Measurements from ENCODE around the gene KLKB1. TPM values are rescaled to one million over a fixed set of nuclear protein-coding genes. Genes with fewer than 3 reads are reported as not detected.

Gene KLKB1
- polyA plus RNA-seq, 1 of the 3 experiments (the other 2 are of a cell fraction), result 0.12 TPM

DNA sequence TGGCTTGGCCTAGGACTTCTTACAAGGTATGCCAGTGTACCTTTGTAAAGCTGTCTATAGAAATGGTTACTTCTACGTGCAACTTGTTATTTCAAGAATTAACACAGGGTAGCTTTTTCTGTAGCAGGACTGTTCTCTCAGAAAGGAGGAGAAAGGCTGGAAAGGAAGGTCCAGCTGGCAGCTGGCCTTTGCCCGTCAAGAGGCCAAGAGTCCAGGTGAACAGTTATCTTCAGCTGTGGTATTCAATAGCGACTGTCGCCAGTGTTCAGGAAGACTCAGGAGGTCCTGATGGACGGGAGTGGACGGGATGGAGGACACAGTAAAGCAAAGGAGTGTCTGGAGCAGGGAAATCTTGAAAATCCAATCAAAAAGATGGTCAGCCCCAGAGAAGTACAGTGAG lies 31.2 kb upstream of the KLKB1 start:
- no peaks in the 10 kb centered on the region for H3K9me3 ChIP-seq
- no peaks in the 10 kb centered on the region for H4K20me1 ChIP-seq (ENCODE audit: insufficient read depth)
- peaks cover 7 to 35% of the 10 kb centered on the region in 2 experiments for H3K36me3 ChIP-seq (replicated peaks in 1 of 2; ENCODE audit: control insufficient read depth in 1 of 2, insufficient read depth in 2 of 2, low read length in 1 of 2)
- H3K9me2 ChIP-seq, result no peaks in the 10 kb centered on the region
- H3K9ac ChIP-seq, result no peak overlapping the region
- peaks cover 24% of the 10 kb centered on the region for H3K79me2 ChIP-seq (ENCODE audit: insufficient read depth)
- ChIA-PET CTCF (interaction anchor here (0.5 to 1.2 kb wide), 2 partner anchors 158 to 1121 kb away, joined by 3 read pairs; no protein-coding TSS in a partner anchor), POLR2A (no interaction called here)
- peaks cover 0 to 3% of the 10 kb centered on the region in 2 experiments; a peak in 2 of 4 replicates for H3K4me1 ChIP-seq (ENCODE audit: control insufficient read depth in 1 of 2, insufficient read depth in 2 of 2, low read depth in 1 of 2, low read length in 1 of 2)
- H3K27me3 ChIP-seq (ENCODE audit: insufficient read depth), result no peaks in the 10 kb centered on the region
- 93% methylated on average over 6 of the region's 6 CpGs for WGBS (ENCODE audit: low lambda C conversion rate)
- no peak overlapping the region for H2AFZ ChIP-seq (ENCODE audit: low read depth)
- no peak for TF ChIP-seq RAD21 (IDR thresholded peaks at IDR 0.05; ENCODE audit: low read length)
- no peak overlapping the region for H3K4me2 ChIP-seq
- H3K27ac ChIP-seq (ENCODE audit: low read depth in 2 of 2, low read length in 1 of 2), result no peak overlapping the region
- H3F3A ChIP-seq (replicated peaks; ENCODE audit: insufficient read depth), result peaks cover 11% of the 10 kb centered on the region
- no peak for DNase-seq
- H3K4me3 ChIP-seq (ENCODE audit: low read depth in 2 of 2, low read length in 1 of 2), result no peak overlapping the region

- CTCF ChIA-PET, result no interaction called here
- no peak overlapping the region for H2AFZ ChIP-seq (ENCODE audit: low read depth)
These were observed 26.8 kb upstream of the KLKB1 start for GRCh38 chr4:186200516-186200915.

GRCh38 chr4:186201010-186201409 lies 26.3 kb upstream of the KLKB1 start:
- no peak overlapping the region for H3K4me3 ChIP-seq (ENCODE audit: low read depth in 2 of 2, low read length in 1 of 2)
- H3K27ac ChIP-seq (ENCODE audit: low read depth in 2 of 2, low read length in 1 of 2), result no peak overlapping the region
- H3K36me3 ChIP-seq (replicated peaks in 1 of 2; ENCODE audit: control insufficient read depth in 1 of 2, insufficient read depth in 2 of 2, low read length in 1 of 2), result peaks cover 7 to 27% of the 10 kb centered on the region in 2 experiments
- H3K27me3 ChIP-seq (ENCODE audit: insufficient read depth), result no peaks in the 10 kb centered on the region
- peaks cover 28% of the 10 kb centered on the region for H3F3A ChIP-seq (replicated peaks; ENCODE audit: insufficient read depth)
- CTCF ChIA-PET, result no interaction called here
- H3K9me2 ChIP-seq, result no peaks in the 10 kb centered on the region
- no peaks in the 10 kb centered on the region for H3K9me3 ChIP-seq
- 93% methylated on average over 7 of the region's 7 CpGs for WGBS (ENCODE audit: low lambda C conversion rate)
- POLR2A ChIA-PET, result interaction anchor here (1.0 kb wide), 1 partner anchor 9 kb away, joined by 4 read pairs; the partner anchor contains the start of gene CYP4V2
- H3K79me2 ChIP-seq (ENCODE audit: insufficient read depth), result no peaks in the 10 kb centered on the region
- DNase-seq, result no peak
- peaks cover 0 to 4% of the 10 kb centered on the region in 2 experiments; a peak in 1 of 4 replicates for H3K4me1 ChIP-seq (ENCODE audit: control insufficient read depth in 1 of 2, insufficient read depth in 2 of 2, low read depth in 1 of 2, low read length in 1 of 2)
- H2AFZ ChIP-seq (ENCODE audit: low read depth), result no peak overlapping the region
- H3K4me2 ChIP-seq, result no peak overlapping the region
- no peaks in the 10 kb centered on the region for H4K20me1 ChIP-seq (ENCODE audit: insufficient read depth)
- H3K9ac ChIP-seq, result no peak overlapping the region
- TF ChIP-seq EZH2phosphoT487 (IDR thresholded peaks at IDR 0.05; ENCODE audit: borderline replicate concordance, low read depth), result no peak
- TF ChIP-seq POLR2AphosphoS5 (IDR thresholded peaks at IDR 0.05; ENCODE audit: low read depth, low read length), result no peak
- no peak for TF ChIP-seq USF1 (IDR thresholded peaks at IDR 0.05; ENCODE audit: borderline replicate concordance, low read depth)
- TF ChIP-seq FOXJ3 (CRISPR knock-in tag; IDR thresholded peaks at IDR 0.05), result no peak
- no peak for TF ChIP-seq NRF1 (IDR thresholded peaks at IDR 0.05; ENCODE audit: low read depth, low read length)
- TF ChIP-seq, protein P1, sequence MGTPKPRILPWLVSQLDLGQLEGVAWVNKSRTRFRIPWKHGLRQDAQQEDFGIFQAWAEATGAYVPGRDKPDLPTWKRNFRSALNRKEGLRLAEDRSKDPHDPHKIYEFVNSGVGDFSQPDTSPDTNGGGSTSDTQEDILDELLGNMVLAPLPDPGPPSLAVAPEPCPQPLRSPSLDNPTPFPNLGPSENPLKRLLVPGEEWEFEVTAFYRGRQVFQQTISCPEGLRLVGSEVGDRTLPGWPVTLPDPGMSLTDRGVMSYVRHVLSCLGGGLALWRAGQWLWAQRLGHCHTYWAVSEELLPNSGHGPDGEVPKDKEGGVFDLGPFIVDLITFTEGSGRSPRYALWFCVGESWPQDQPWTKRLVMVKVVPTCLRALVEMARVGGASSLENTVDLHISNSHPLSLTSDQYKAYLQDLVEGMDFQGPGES (IDR thresholded peaks at IDR 0.05; ENCODE audit: low read depth, low read length), result no peak
- TF ChIP-seq, protein P2, sequence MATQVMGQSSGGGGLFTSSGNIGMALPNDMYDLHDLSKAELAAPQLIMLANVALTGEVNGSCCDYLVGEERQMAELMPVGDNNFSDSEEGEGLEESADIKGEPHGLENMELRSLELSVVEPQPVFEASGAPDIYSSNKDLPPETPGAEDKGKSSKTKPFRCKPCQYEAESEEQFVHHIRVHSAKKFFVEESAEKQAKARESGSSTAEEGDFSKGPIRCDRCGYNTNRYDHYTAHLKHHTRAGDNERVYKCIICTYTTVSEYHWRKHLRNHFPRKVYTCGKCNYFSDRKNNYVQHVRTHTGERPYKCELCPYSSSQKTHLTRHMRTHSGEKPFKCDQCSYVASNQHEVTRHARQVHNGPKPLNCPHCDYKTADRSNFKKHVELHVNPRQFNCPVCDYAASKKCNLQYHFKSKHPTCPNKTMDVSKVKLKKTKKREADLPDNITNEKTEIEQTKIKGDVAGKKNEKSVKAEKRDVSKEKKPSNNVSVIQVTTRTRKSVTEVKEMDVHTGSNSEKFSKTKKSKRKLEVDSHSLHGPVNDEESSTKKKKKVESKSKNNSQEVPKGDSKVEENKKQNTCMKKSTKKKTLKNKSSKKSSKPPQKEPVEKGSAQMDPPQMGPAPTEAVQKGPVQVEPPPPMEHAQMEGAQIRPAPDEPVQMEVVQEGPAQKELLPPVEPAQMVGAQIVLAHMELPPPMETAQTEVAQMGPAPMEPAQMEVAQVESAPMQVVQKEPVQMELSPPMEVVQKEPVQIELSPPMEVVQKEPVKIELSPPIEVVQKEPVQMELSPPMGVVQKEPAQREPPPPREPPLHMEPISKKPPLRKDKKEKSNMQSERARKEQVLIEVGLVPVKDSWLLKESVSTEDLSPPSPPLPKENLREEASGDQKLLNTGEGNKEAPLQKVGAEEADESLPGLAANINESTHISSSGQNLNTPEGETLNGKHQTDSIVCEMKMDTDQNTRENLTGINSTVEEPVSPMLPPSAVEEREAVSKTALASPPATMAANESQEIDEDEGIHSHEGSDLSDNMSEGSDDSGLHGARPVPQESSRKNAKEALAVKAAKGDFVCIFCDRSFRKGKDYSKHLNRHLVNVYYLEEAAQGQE (IDR thresholded peaks at IDR 0.05; ENCODE audit: low read depth, low read length), result no peak
- TF ChIP-seq MEF2A (IDR thresholded peaks at IDR 0.05; ENCODE audit: borderline replicate concordance, low read depth), result no peak
- no peak for TF ChIP-seq TCF12 (IDR thresholded peaks at IDR 0.05)
- no peak for TF ChIP-seq JUND (IDR thresholded peaks at IDR 0.05)
- TF ChIP-seq TEAD4 (IDR thresholded peaks at IDR 0.05; ENCODE audit: borderline replicate concordance, insufficient read depth), result no peak
- TF ChIP-seq PBX3 (IDR thresholded peaks at IDR 0.05), result no peak
- TF ChIP-seq FOXM1 (IDR thresholded peaks at IDR 0.05; ENCODE audit: low read depth), result no peak
- no peak for TF ChIP-seq EP300 (IDR thresholded peaks at IDR 0.05; ENCODE audit: borderline replicate concordance in 1 of 2, low read depth in 1 of 2, low read length in 1 of 2)

More at GRCh38 chr4:186200516-186200915, 26.8 kb upstream of the KLKB1 start:
- H3K79me2 ChIP-seq (ENCODE audit: insufficient read depth), result no peaks in the 10 kb centered on the region
- no peaks in the 10 kb centered on the region for H3K9me3 ChIP-seq
- no peak for DNase-seq
- peaks cover 28% of the 10 kb centered on the region for H3F3A ChIP-seq (replicated peaks; ENCODE audit: insufficient read depth)
- H3K27me3 ChIP-seq (ENCODE audit: insufficient read depth), result no peaks in the 10 kb centered on the region
- WGBS (ENCODE audit: low lambda C conversion rate), result 89% methylated on average over 6 of the region's 6 CpGs
- H3K9ac ChIP-seq, result no peak overlapping the region
- H3K36me3 ChIP-seq (replicated peaks in 1 of 2; ENCODE audit: control insufficient read depth in 1 of 2, insufficient read depth in 2 of 2, low read length in 1 of 2), result peaks cover 7 to 32% of the 10 kb centered on the region in 2 experiments
- no peak overlapping the region for H3K27ac ChIP-seq (ENCODE audit: low read depth in 2 of 2, low read length in 1 of 2)
- no peaks in the 10 kb centered on the region for H4K20me1 ChIP-seq (ENCODE audit: insufficient read depth)
- POLR2A ChIA-PET, result no interaction called here
- H3K9me2 ChIP-seq, result no peaks in the 10 kb centered on the region
- no peak for TF ChIP-seq SIN3A (IDR thresholded peaks at IDR 0.05; ENCODE audit: borderline replicate concordance, low read depth, low read length)
- no peak for TF ChIP-seq NRF1 (IDR thresholded peaks at IDR 0.05; ENCODE audit: low read depth, low read length)
- no peak for TF ChIP-seq EP300 (IDR thresholded peaks at IDR 0.05; ENCODE audit: borderline replicate concordance in 1 of 2, low read depth in 1 of 2, low read length in 1 of 2)
- TF ChIP-seq GABPA (IDR thresholded peaks at IDR 0.05; ENCODE audit: low read depth), result no peak
- H3K4me1 ChIP-seq (ENCODE audit: control insufficient read depth in 1 of 2, insufficient read depth in 2 of 2, low read depth in 1 of 2, low read length in 1 of 2), result peaks cover 0 to 4% of the 10 kb centered on the region in 2 experiments; a peak in 1 of 4 replicates
- H3K4me3 ChIP-seq (ENCODE audit: low read depth in 2 of 2, low read length in 1 of 2), result no peak overlapping the region
- no peak overlapping the region for H3K4me2 ChIP-seq

Measured in SK-N-SH (cell line).